ENCODE measurements around the gene ABCC8. TPM values are rescaled to one million over a fixed set of nuclear protein-coding genes. Genes with fewer than 3 reads are reported as not detected.

The ABCC8 gene
- total RNA-seq, 1 experiment from 2014 or later, result 2.4 TPM

DNA sequence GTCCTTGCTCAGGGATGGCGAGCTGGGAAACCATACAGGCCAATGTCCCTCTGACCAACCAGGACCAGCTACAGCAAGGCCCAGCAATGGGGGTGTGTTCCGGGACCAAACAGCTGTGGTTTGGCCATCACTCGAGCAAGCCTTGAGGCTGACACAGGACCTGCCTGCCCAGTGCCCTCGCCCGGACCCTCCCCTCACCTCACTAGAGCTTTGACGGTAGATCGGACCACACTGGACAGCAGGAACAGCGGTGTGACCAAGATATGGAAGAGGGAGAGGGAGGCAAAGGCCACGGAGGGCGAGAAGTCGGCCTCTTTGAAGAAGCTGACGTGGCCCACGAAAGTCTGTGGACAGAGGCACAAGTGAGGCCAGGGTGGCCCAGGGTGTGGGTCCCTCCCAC lies 46.0 kb downstream of the ABCC8 start:
- no peak for DNase-seq
- whole genome bisulfite sequencing (ENCODE audit: extremely low coverage, insufficient read length, low lambda C conversion rate), result no CpG with 5 or more reads among the region's 13 CpGs
- Mint-ChIP-seq H3K27me3 (ENCODE audit: low read depth) (peaks cover 14% of the 10 kb centered on the region), H3K36me3 (ENCODE audit: insufficient read depth in 1 of 3, low read depth in 3 of 3) (no peaks in the 10 kb centered on the region; a peak in 1 of 7 replicates), H3K27ac (no peak overlapping the region), H3K4me3 (no peak overlapping the region), H3K9me3 (no peaks in the 10 kb centered on the region), H3K4me1 (peaks cover 8 to 9% of the 10 kb centered on the region in 2 experiments)
- Histone ChIP-seq H2AFZ (ENCODE audit: low read length) (no peak overlapping the region), H2BK12ac (ENCODE audit: insufficient read length, low read depth, low read length) (no peak overlapping the region), H2BK20ac (ENCODE audit: low read depth, low read length, poor library complexity, severe bottlenecking) (no peak overlapping the region), H3K23ac (ENCODE audit: insufficient read length, low read depth, low read length) (no peak overlapping the region), H3K9me3 (ENCODE audit: control insufficient read depth, low read depth, low read length) (no peaks in the 10 kb centered on the region), H4K8ac (replicated peaks; ENCODE audit: insufficient read length, low read depth, low read length) (no peak overlapping the region), H3K9ac (ENCODE audit: extremely low read depth, insufficient read length, low read length) (no peak overlapping the region), H4K91ac (ENCODE audit: insufficient read length, low read depth, low read length) (no peak overlapping the region), H2BK15ac (ENCODE audit: low read depth, low read length) (no peak overlapping the region), H3K27me3 (ENCODE audit: insufficient read depth, low read length) (no peaks in the 10 kb centered on the region), H2BK5ac (ENCODE audit: insufficient read length, low read length) (no peak overlapping the region), H3K4me1 (ENCODE audit: insufficient read depth, low read length) (no peaks in the 10 kb centered on the region), H3K56ac (ENCODE audit: insufficient read length, low read depth, low read length) (no peak overlapping the region), H3K23me2 (ENCODE audit: insufficient read length, low read depth, low read length, poor library complexity, severe bottlenecking) (no peaks in the 10 kb centered on the region), H3K27ac (ENCODE audit: insufficient read length, low read depth, low read length) (no peak overlapping the region), H4K20me1 (ENCODE audit: control insufficient read depth, insufficient read depth, insufficient read length) (no peaks in the 10 kb centered on the region), H3K14ac (ENCODE audit: insufficient read depth, low read length) (no peak overlapping the region), H3K79me2 (ENCODE audit: insufficient read depth, low read length) (no peaks in the 10 kb centered on the region), H3K4ac (ENCODE audit: low read depth, low read length) (no peak overlapping the region), H2BK120ac (ENCODE audit: low read depth, low read length, poor library complexity, severe bottlenecking) (no peak overlapping the region), H4K5ac (ENCODE audit: insufficient read length, low read depth, low read length) (no peak overlapping the region), H3K18ac (ENCODE audit: insufficient read length, low read depth, low read length) (no peak overlapping the region), H3T11ph (ENCODE audit: low read length) (no peak overlapping the region), H3K4me2 (ENCODE audit: insufficient read depth, insufficient read length, low read length) (no peak overlapping the region), H3K79me1 (ENCODE audit: insufficient read depth, low read depth, low read length, poor library complexity, severe bottlenecking) (no peaks in the 10 kb centered on the region), H2AK5ac (ENCODE audit: insufficient read length, low read length) (no peak overlapping the region)
- TF ChIP-seq, protein P1, sequence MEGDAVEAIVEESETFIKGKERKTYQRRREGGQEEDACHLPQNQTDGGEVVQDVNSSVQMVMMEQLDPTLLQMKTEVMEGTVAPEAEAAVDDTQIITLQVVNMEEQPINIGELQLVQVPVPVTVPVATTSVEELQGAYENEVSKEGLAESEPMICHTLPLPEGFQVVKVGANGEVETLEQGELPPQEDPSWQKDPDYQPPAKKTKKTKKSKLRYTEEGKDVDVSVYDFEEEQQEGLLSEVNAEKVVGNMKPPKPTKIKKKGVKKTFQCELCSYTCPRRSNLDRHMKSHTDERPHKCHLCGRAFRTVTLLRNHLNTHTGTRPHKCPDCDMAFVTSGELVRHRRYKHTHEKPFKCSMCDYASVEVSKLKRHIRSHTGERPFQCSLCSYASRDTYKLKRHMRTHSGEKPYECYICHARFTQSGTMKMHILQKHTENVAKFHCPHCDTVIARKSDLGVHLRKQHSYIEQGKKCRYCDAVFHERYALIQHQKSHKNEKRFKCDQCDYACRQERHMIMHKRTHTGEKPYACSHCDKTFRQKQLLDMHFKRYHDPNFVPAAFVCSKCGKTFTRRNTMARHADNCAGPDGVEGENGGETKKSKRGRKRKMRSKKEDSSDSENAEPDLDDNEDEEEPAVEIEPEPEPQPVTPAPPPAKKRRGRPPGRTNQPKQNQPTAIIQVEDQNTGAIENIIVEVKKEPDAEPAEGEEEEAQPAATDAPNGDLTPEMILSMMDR (conservative IDR thresholded peaks at IDR 0.05), result no peak

Measured in H9 (cell line).